Lower lobe of right lung (tissue), 2 donors: Measurements from ENCODE around the gene CPE. TPM values are rescaled to one million over a fixed set of nuclear protein-coding genes. Genes with fewer than 3 reads are reported as not detected.
"Not testable (repeated sequence)": the region's sequence is repeated elsewhere in the genome, so short reads cannot be mapped to it uniquely, and the experiment has no call there.

ENCODE experiments used
- ATAC-seq, 2 donors: fragments of 200-7000 bp; cut with Tn5 transposase; one replicate each; pipeline ENCODE4 v1.9.1; 2020 to 2022; ENCODE audit warnings: mild to moderate bottlenecking in 2 of 2, moderate library complexity in 2 of 2
- DNase-seq: peaks from one replicate; pipeline ENCODE4 v3.0.0-alpha.2; 2020
- H3K27ac ChIP-seq: fragments of 200-600 bp; one replicate; pipeline ENCODE4 v1.8.0; 2022
- H3K27me3 ChIP-seq: fragments of 200-600 bp; one replicate; pipeline ENCODE4 v1.8.0; 2022; ENCODE audit warnings: low read depth
- H3K36me3 ChIP-seq: fragments of 200-600 bp; one replicate; pipeline ENCODE4 v1.8.0; 2022; ENCODE audit warnings: mild to moderate bottlenecking
- H3K4me1 ChIP-seq: fragments of 200-600 bp; one replicate; pipeline ENCODE4 v1.8.0; 2022
- H3K4me3 ChIP-seq: fragments of 200-600 bp; one replicate; pipeline ENCODE4 v1.8.0; 2022; ENCODE audit warnings: mild to moderate bottlenecking
- H3K9me3 ChIP-seq: fragments of 200-600 bp; one replicate; pipeline ENCODE4 v1.8.0; 2022
- intact Hi-C: fragments of 100-400 bp; cut with DNase I; formaldehyde crosslinking; loops from one replicate; pipeline ENCODE4 v1.11.0; 2022
- total RNA-seq: library from RNA; stranded (reverse); fragmentation: NEBNext Ultra II Directional; extraction: Animal tissue kit (Norgen Biotek cat#: 25700); gene quantifications from one replicate; pipeline ENCODE4 v1.2.1, GENCODE V29; 2021
- TF ChIP-seq, protein P1 (sequence below): fragments of 200-600 bp; IDR thresholded peaks from one replicate; pipeline ENCODE4 v1.8.0; 2022; ENCODE audit warnings: antibody characterized with exemption, mild to moderate bottlenecking
- donor health status: DM: no; HTN: yes; CAD: no; lungs with severe emphysema.

Gene CPE
- total RNA-seq, 1 donor from 2014 or later = 36.9 TPM

DNA sequence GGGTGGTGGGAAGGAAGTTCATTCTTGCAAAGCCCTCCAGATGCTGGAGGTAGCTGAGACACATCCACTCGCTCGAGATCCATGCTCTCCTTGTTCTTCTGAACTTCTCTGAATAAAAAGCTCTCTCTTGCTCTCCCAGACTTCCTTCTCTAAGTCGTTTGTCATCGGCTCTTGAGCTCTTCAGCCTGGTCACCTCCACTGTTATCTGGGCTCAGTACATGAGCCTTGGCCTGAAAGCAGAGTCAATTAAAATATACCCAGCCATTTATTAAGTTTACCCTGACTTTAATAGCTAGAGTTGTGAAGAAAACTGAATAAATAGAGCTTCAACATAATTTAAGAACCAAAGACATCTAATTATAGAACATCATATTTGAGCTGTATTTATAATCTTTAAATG, 99.0 kb downstream of the CPE start:
- intact Hi-C loops = no loop called here
- H3K4me1 ChIP-seq = no peaks in the 10 kb centered on the region
- H3K9me3 ChIP-seq = peaks cover 10% of the 10 kb centered on the region
- no peak overlapping the region for H3K4me3 ChIP-seq
- no peaks in the 10 kb centered on the region for H3K36me3 ChIP-seq
- ATAC-seq (no peak), DNase-seq (no peak)
- TF ChIP-seq, protein P1, sequence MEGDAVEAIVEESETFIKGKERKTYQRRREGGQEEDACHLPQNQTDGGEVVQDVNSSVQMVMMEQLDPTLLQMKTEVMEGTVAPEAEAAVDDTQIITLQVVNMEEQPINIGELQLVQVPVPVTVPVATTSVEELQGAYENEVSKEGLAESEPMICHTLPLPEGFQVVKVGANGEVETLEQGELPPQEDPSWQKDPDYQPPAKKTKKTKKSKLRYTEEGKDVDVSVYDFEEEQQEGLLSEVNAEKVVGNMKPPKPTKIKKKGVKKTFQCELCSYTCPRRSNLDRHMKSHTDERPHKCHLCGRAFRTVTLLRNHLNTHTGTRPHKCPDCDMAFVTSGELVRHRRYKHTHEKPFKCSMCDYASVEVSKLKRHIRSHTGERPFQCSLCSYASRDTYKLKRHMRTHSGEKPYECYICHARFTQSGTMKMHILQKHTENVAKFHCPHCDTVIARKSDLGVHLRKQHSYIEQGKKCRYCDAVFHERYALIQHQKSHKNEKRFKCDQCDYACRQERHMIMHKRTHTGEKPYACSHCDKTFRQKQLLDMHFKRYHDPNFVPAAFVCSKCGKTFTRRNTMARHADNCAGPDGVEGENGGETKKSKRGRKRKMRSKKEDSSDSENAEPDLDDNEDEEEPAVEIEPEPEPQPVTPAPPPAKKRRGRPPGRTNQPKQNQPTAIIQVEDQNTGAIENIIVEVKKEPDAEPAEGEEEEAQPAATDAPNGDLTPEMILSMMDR = no peak
- no peaks in the 10 kb centered on the region for H3K27me3 ChIP-seq
- no peak overlapping the region for H3K27ac ChIP-seq

DNA sequence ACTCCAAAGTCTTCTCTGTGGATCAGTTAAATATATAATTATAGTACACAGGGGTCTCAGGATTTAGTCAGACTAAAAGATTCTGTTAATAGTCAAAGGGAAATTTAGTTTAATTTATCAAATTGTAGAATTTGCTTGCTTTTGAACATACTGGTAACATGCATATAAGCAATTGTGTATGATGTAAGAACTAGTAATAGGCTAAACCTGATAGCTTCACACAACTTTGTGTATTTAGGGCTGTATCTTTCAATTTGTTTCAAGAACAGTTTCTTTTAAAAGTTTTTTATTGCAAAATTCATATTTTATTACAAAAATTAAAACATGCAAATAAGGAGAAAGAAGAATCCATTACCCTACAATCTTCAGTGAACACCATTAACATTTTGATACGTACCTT, 99.5 kb downstream of the CPE start:
- DNase-seq (no peak), ATAC-seq (no peak)
- TF ChIP-seq, protein P1 = no peak
- intact Hi-C loops = no loop called here
- no peak overlapping the region for H3K27ac ChIP-seq
- H3K4me1 ChIP-seq = no peaks in the 10 kb centered on the region
- H3K4me3 ChIP-seq = no peak overlapping the region
- H3K9me3 ChIP-seq = peaks cover 6% of the 10 kb centered on the region
- no peaks in the 10 kb centered on the region for H3K36me3 ChIP-seq
- H3K27me3 ChIP-seq = no peaks in the 10 kb centered on the region

DNA sequence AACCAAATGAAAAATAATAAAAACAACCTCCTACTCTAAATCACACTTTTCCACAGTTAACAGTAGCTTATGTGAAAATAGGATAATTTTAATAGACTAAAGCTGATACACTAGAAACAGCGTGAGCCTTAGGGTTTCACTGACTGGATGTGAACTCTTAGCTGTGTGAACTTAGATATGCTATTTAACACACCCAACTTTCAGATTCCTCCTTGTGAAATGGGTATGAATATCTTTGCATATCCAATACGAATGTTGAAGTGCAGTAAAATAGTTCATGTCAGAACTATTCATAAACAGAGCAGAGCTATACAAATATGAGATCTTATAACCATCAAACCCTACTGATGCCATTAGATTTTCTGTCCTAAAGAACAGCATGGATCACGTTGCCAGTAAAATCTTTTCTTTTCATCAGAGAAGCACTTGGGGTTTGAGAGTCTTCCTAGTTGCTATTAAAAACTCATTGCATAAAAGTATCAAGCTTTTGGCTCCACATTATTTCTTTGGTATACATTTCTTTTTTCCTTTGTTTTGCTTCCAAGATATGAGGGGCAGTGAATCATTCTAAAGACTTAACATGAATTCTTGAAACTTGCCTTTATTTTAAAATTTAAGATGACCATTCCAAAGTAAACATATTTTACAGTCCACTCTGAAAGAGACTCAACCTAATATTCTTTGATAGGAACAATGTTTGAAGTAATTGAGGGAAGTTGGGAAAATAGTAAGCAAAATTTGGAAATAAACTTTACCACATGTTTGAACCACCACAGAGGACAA, 102.4 kb downstream of the CPE start:
- TF ChIP-seq, protein P1 = no peak
- intact Hi-C loops = no loop called here

DNA sequence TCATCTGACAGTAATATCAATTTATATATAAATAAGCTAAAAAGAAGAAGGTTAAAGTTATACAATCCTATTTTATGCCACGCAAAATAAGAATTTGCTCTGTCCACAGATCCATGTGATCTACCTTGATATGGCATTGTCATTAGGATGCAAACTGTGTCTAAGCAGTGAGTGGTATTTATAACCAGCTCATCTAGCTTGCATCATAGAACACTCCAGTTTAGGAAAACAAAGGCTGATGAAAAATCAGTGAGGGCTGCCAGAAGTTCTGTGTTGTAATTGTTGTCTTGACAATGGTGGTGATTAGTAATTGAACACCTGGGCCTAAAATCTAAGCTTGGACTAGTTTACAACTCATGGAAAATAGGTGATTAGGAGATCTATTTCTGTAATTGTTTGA, 111.0 kb downstream of the CPE start:
- TF ChIP-seq, protein P1 = no peak
- intact Hi-C loops = no loop called here
- no peaks in the 10 kb centered on the region for H3K36me3 ChIP-seq
- ATAC-seq (no peak), DNase-seq (no peak)
- no peaks in the 10 kb centered on the region for H3K27me3 ChIP-seq
- peaks cover 6% of the 10 kb centered on the region for H3K4me1 ChIP-seq
- no peak overlapping the region for H3K27ac ChIP-seq
- no peak overlapping the region for H3K4me3 ChIP-seq
- no peaks in the 10 kb centered on the region for H3K9me3 ChIP-seq

More for the DNA sequence above, 102.4 kb downstream of the CPE start:
- DNase-seq (no peak), ATAC-seq (no peak)
- no peaks in the 10 kb centered on the region for H3K36me3 ChIP-seq
- H3K27ac ChIP-seq = no peak overlapping the region
- H3K4me1 ChIP-seq = no peaks in the 10 kb centered on the region
- no peaks in the 10 kb centered on the region for H3K27me3 ChIP-seq
- no peaks in the 10 kb centered on the region for H3K9me3 ChIP-seq
- H3K4me3 ChIP-seq = no peak overlapping the region

DNA sequence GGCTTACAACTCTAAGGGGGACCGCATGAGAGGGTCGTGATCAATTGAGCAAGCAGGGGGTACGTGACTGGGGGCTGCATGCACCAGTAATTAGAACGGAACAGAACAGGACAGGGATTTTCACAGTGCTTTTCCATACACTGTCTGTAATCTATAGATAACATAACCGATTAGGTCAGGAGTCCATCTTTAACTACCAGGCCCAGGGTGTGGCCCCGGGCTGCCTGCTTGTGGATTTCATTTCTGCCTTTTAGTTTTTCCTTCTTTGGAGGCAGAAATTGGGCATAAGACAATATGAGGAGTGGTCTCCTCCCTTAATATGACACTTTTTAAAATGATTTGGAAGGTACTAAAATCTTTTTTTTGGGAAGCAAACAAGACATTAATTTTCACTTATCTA, 113.8 kb downstream of the CPE start:
- H3K36me3 ChIP-seq, H3K9me3 ChIP-seq, H3K4me3 ChIP-seq, DNase-seq, intact Hi-C loops, H3K4me1 ChIP-seq, H3K27ac ChIP-seq, H3K27me3 ChIP-seq, ATAC-seq: not testable (repeated sequence)

DNA sequence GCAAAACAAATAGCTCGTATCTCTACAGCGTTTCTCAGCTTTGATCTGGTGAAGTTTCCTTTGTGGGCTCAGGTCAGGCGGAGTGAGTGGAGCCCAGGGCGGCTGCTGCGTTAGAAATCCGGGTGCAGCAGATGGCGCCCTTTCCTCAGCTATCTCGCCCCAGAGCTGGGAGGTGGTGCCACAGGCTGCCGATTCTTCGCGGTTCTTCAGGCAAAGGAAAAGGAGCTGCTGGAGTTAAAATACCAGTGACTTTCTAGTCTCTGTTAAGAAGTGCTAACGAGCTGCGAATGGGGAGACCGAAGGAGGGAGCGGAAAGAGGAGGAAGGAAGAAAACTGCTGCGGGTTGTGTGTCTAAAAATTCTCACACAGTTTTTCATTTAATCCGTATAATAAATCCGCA, 114.6 kb downstream of the CPE start:
- H3K9me3 ChIP-seq = no peaks in the 10 kb centered on the region
- no peak overlapping the region for H3K27ac ChIP-seq
- H3K4me1 ChIP-seq = peaks cover 6% of the 10 kb centered on the region
- DNase-seq (peak; percentile 69), ATAC-seq (peak; percentile 87 to 93)
- no peaks in the 10 kb centered on the region for H3K36me3 ChIP-seq
- TF ChIP-seq, protein P1 = peak; percentile 81
- H3K4me3 ChIP-seq = peak overlapping the region; percentile 12
- no peaks in the 10 kb centered on the region for H3K27me3 ChIP-seq
- intact Hi-C loops = no loop called here
